Right atrium auricular region (tissue), 2 donors: ENCODE data around the gene MITF. TPM values are rescaled to one million over a fixed set of nuclear protein-coding genes. Genes with fewer than 3 reads are reported as not detected.

Experiments
- DNase-seq: peaks from one replicate; pipeline ENCODE4 v3.0.0-alpha.2; 2019; ENCODE audit warnings: low spot score
- H3K27ac ChIP-seq, 2 donors: fragments of 200-600 bp; sonication (generic); 1 replicate in 1 of 2; 2 replicates in 1 of 2; pipeline ENCODE4 v1.5.1; 2016 to 2019
- H3K27me3 ChIP-seq, 2 donors: fragments of 200-600 bp; sonication (generic); one replicate each; pipeline versions ENCODE4 v1.5.1 to v1.6.0; 2017 to 2019
- H3K36me3 ChIP-seq: fragments of 200-600 bp; sonication (generic); one replicate; pipeline ENCODE4 v1.5.1; 2016
- H3K4me1 ChIP-seq, 2 donors: fragments of 200-600 bp; sonication (generic); one replicate each; pipeline versions ENCODE4 v1.5.1 to v1.6.0; 2017 to 2019
- H3K4me3 ChIP-seq, 2 donors: fragments of 200-600 bp; sonication (generic); 1 replicate in 1 of 2; 2 replicates in 1 of 2; pipeline ENCODE4 v1.5.1; 2017 to 2019; ENCODE audit warnings: mild to moderate bottlenecking in 1 of 2, moderate library complexity in 1 of 2
- H3K9me3 ChIP-seq, 2 donors: fragments of 200-600 bp; sonication (generic); one replicate each; pipeline ENCODE4 v1.5.1; 2019
- total RNA-seq, 2 donors: library from RNA; depleted of rRNA; stranded (reverse); fragments of >200 nt; gene quantifications; one replicate each; pipeline ENCODE4 v1.1.0, GENCODE V29; 2016
- TF ChIP-seq, protein P1 (sequence below), 2 donors: fragments of 200-600 bp; sonication (generic); IDR thresholded peaks; one replicate each; pipeline ENCODE4 v1.5.1; 2019; ENCODE audit warnings: antibody characterized with exemption in 2 of 2

The MITF gene
- total RNA-seq, 2 donors from 2014 or later, result 47.6 to 68.6 TPM

DNA sequence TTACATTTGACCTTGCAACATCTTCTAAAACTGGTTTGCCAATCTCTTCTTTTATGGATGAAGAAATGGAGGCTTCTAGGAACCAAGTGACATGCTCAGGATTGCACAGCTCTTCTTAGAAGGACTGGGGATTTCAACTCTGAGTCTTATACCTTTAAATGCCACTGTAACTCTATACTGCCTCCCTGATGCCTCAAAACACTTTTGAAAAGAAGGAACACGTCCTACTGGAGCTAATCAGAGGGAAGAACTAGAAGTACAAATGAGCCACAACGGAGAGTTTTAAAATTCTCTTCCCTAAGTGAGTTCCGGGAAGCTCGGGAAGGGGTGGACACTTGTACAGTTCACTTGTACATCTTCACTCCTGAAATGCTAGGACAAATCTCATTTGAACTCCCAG is 949 bp upstream of the MITF start:
- Histone ChIP-seq H3K9me3 (no peaks in the 10 kb centered on the region), H3K27ac (peak overlapping the region; percentile 90 to 95), H3K4me3 (peak overlapping the region; percentile 86 to 94), H3K4me1 (peaks cover 0 to 33% of the 10 kb centered on the region in 2 donors), H3K27me3 (no peaks in the 10 kb centered on the region), H3K36me3 (no peaks in the 10 kb centered on the region)
- TF ChIP-seq, protein P1, sequence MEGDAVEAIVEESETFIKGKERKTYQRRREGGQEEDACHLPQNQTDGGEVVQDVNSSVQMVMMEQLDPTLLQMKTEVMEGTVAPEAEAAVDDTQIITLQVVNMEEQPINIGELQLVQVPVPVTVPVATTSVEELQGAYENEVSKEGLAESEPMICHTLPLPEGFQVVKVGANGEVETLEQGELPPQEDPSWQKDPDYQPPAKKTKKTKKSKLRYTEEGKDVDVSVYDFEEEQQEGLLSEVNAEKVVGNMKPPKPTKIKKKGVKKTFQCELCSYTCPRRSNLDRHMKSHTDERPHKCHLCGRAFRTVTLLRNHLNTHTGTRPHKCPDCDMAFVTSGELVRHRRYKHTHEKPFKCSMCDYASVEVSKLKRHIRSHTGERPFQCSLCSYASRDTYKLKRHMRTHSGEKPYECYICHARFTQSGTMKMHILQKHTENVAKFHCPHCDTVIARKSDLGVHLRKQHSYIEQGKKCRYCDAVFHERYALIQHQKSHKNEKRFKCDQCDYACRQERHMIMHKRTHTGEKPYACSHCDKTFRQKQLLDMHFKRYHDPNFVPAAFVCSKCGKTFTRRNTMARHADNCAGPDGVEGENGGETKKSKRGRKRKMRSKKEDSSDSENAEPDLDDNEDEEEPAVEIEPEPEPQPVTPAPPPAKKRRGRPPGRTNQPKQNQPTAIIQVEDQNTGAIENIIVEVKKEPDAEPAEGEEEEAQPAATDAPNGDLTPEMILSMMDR (IDR thresholded peaks at IDR 0.05), result no peak
- no peak for DNase-seq

DNA sequence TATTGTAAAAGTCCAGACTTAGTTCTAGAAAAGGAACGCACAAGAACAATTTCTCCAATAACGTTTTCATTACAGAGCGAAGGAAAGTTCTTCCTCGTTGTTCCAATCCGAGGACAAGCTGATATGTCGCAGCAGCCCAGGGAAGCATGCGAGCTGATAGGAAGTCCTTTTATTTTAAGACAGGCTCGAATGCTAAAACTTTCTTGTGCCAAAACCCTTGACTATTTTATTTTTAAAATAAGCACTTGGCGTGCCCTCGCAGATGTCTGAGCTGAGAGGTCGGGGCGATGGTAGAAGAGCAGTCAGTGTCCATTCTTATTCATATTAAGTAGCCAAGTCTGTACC is 433 bp upstream of the MITF start:
- no peaks in the 10 kb centered on the region for H3K36me3 ChIP-seq
- no peaks in the 10 kb centered on the region for H3K9me3 ChIP-seq
- TF ChIP-seq, protein P1 (IDR thresholded peaks at IDR 0.05), result no peak
- H3K27me3 ChIP-seq, result no peaks in the 10 kb centered on the region
- peak overlapping the region; percentile 90 to 95 for H3K27ac ChIP-seq
- H3K4me1 ChIP-seq, result peaks cover 0 to 38% of the 10 kb centered on the region in 2 donors
- DNase-seq, result no peak
- H3K4me3 ChIP-seq, result peak overlapping the region; percentile 86 to 94

DNA sequence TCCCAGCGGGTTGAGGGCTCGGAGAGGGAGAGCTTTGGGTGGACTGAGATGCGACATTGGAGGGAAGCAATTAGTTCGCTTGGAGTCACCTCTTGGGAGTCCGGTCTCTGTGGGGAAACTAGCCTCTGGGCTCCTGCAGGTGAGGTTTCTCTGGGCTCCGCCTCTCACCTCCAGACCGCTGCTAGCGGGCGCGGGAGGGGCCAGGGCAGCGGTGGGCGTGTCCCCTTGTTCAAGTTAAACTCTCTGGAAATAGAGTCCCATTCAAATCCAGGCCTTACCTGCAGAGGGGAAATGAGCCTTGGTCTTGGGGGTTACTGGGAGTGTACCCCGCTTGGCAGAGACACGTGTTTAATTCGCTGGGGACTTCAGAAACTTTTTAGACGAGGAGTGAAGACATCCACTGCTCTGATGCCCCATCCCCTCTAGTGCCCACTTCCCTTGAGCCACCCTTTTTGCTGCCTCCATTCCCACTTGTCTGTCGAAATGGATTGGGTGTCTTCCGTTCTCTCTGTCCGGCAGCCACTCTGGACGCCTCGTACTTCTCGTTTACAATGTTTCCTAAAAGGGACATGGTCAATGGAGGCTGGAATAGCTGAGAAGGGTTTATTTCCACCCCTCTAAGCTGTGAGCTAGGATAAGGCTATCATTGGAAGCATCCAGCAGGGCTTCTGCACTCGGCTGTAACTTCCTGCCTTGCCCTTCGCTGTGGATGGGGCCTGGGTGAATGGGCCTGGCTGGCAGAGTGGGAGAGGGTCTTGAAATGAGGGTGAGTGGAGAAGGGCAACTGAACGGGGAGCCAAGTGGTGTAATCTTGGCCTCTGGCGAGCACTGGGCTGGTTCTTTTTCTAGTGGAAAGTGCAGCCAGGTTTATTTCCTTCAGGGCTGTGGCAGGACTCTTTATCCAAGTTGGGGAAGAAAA is 1.1 kb downstream of the MITF start:
- Histone ChIP-seq H3K9me3 (no peaks in the 10 kb centered on the region), H3K27ac (peak overlapping the region; percentile 90 to 95), H3K4me1 (peaks cover 0 to 51% of the 10 kb centered on the region in 2 donors), H3K27me3 (no peaks in the 10 kb centered on the region), H3K36me3 (no peaks in the 10 kb centered on the region), H3K4me3 (peak overlapping the region; percentile 86 to 94)
- TF ChIP-seq, protein P1 (IDR thresholded peaks at IDR 0.05), result no peak
- DNase-seq, result no peak

DNA sequence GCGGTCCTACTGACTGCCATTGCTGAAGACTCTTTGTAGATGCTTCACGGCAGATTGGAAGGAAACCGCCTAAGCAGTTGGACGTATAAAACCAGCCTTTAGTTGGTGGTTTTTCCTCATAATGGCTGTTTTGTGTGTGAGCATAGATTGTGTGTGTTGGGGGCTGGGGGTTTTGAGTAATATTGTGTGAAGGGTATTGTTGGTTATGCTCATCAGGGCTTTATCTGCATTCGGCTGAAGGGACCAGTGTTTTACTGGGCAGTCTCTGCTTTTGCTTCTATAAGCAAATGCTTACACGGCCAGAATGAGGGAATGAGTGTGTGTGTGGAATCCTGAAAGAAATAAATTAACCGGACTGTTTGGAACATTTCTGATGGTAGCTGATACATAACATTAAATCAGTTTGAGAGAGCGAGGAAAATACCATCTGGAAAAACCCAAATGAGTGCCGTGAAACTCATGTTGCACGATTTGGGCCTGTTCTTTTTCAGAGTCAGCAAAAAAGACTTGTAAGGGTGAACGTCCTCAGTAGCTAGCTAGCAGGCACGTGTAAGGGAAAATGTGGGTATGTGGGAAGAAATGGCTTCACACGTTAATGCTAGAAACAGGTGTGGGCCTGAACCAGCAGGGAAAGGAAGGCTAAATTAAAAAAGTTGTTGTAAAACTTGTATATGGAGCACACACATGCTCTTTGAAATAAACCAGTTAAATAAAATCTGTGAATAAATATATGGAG is 1.9 kb downstream of the MITF start:
- TF ChIP-seq, protein P1 (IDR thresholded peaks at IDR 0.05), result no peak
- Histone ChIP-seq H3K27me3 (no peaks in the 10 kb centered on the region), H3K4me3 (peak overlapping the region; percentile 86 to 94), H3K27ac (peak overlapping the region; percentile 90 to 95), H3K36me3 (no peaks in the 10 kb centered on the region), H3K9me3 (no peaks in the 10 kb centered on the region), H3K4me1 (peaks cover 0 to 59% of the 10 kb centered on the region in 2 donors)
- DNase-seq, result no peak

DNA sequence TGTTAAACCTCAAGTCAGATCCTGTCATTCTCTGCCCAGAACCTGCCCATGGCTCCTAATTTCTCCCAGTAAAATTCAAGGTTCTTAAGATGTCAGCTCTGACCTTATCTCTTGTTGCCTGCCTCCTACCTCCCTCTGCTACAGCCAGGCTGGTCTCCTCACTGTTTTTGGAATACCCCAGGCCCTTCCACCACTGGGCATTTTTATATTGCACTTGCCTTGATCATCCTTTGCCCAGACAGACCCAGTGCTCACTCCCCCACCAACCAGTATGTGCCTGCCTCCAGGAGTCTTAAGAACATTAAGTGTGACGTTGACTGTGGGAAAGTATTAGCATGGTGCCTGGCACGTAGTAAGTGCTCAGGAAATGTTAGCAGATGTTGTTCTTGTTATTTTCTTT is 3.1 kb downstream of the MITF start:
- no peak overlapping the region for H3K27ac ChIP-seq
- no peak overlapping the region for H3K4me3 ChIP-seq
- TF ChIP-seq, protein P1 (IDR thresholded peaks at IDR 0.05), result no peak
- H3K36me3 ChIP-seq, result no peaks in the 10 kb centered on the region
- H3K4me1 ChIP-seq, result peaks cover 0 to 71% of the 10 kb centered on the region in 2 donors
- DNase-seq, result no peak
- H3K9me3 ChIP-seq, result no peaks in the 10 kb centered on the region
- no peaks in the 10 kb centered on the region for H3K27me3 ChIP-seq
